Measurements from ENCODE around the gene ATXN7L1. TPM values are rescaled to one million over a fixed set of nuclear protein-coding genes. Genes with fewer than 3 reads are reported as not detected.

Gene ATXN7L1
- total and polyA plus RNA-seq, 8 donors: 2.3 to 9.3 (median 5.0) TPM

- intact Hi-C loops (cut with DNase I): no loop called here
- Histone ChIP-seq H3K27me3 (no peaks in the 10 kb centered on the region), H3K9me3 (no peaks in the 10 kb centered on the region), H3K4me1 (no peaks in the 10 kb centered on the region), H3K4me3 (no peak overlapping the region), H3K27ac (no peak overlapping the region), H3K36me3 (peaks cover 0 to 11% (median 0%) of the 10 kb centered on the region in 3 donors)
- WGBS, 2 donors: 95% methylated on average over 9 of the region's 9 CpGs
- FAIRE-seq (no peak), ATAC-seq (no peak), DNase-seq (no peak)
- TF ChIP-seq CTCF (IDR thresholded peaks at IDR 0.05): no peak
Measured at GRCh38 chr7:105612806-105613205, 263.6 kb downstream of the ATXN7L1 start.

- H3K36me3 ChIP-seq: peaks cover 0 to 11% (median 0%) of the 10 kb centered on the region in 3 donors
- FAIRE-seq (no peak), ATAC-seq (no peak), DNase-seq (no peak)
- TF ChIP-seq CTCF (IDR thresholded peaks at IDR 0.05): no peak
- 85 to 87% methylated on average over 16 of the region's 16 CpGs for WGBS, 2 donors
- no peak overlapping the region for H3K27ac ChIP-seq
- no peaks in the 10 kb centered on the region for H3K4me1 ChIP-seq
- H3K4me3 ChIP-seq: no peak overlapping the region
- no peaks in the 10 kb centered on the region for H3K9me3 ChIP-seq
- intact Hi-C loops (cut with DNase I): no loop called here
- no peaks in the 10 kb centered on the region for H3K27me3 ChIP-seq
Measured at GRCh38 chr7:105611856-105612775, 264.3 kb downstream of the ATXN7L1 start.

GRCh38 chr7:105610165-105610930 is 266.1 kb downstream of the ATXN7L1 start:
- no peak for FAIRE-seq
- Histone ChIP-seq H3K27ac (no peak overlapping the region), H3K4me1 (no peaks in the 10 kb centered on the region), H3K9me3 (no peaks in the 10 kb centered on the region), H3K27me3 (no peaks in the 10 kb centered on the region), H3K36me3 (peaks cover 0 to 7% (median 0%) of the 10 kb centered on the region in 3 donors), H3K4me3 (no peak overlapping the region)
- TF ChIP-seq CTCF (IDR thresholded peaks at IDR 0.05): no peak
- intact Hi-C loops (cut with DNase I): no loop called here
- 93 to 95% methylated on average over 8 of the region's 8 CpGs for WGBS, 2 donors
- no peak for ATAC-seq
- no peak for DNase-seq

GRCh38 chr7:105602325-105603305 is 273.8 kb downstream of the ATXN7L1 start:
- Histone ChIP-seq H3K9me3 (no peaks in the 10 kb centered on the region), H3K36me3 (no peaks in the 10 kb centered on the region), H3K4me1 (no peaks in the 10 kb centered on the region), H3K27me3 (no peaks in the 10 kb centered on the region), H3K4me3 (no peak overlapping the region), H3K27ac (no peak overlapping the region)
- FAIRE-seq (no peak), ATAC-seq (no peak), DNase-seq (no peak)
- WGBS, 2 donors: 82 to 85% methylated on average over 19 of the region's 19 CpGs
- intact Hi-C loops (cut with DNase I): no loop called here
- no peak for TF ChIP-seq CTCF (IDR thresholded peaks at IDR 0.05)
